Keratinocyte (primary cell): ENCODE results near the gene CNNM1. TPM values are rescaled to one million over a fixed set of nuclear protein-coding genes. Genes with fewer than 3 reads are reported as not detected.

Experiments used
- DNase-seq: peaks from one replicate; pipeline ENCODE4 v3.0.0-alpha.2; 2011; ENCODE audit warnings: low read depth, missing footprints, low spot score
- FAIRE-seq: peaks from 2 replicates; lab custom pipeline; 2011; peaks lifted over from hg19 to GRCh38; lab: Jason Lieb, UNC
- H2AFZ ChIP-seq: 2 replicates; pipeline ENCODE4 v1.6.0; 2012; ENCODE audit warnings: low read length, control low read depth, inconsistent platforms; ENCODE audit not compliant: control insufficient read depth
- H3K27ac ChIP-seq: 2 replicates; pipeline ENCODE4 v1.5.1; 2011; ENCODE audit warnings: low read length; ENCODE audit not compliant: control insufficient read depth, insufficient read depth
- H3K27me3 ChIP-seq: 3 replicates; pipeline ENCODE4 v1.6.0; 2011; ENCODE audit warnings: low read length; ENCODE audit not compliant: control insufficient read depth, insufficient read depth; ENCODE audit errors: extremely low read depth
- H3K36me3 ChIP-seq, 2 experiments: 2 replicates in 1 of 2; 3 replicates in 1 of 2; pipeline ENCODE4 v1.5.1; 2011; ENCODE audit warnings: low read length in 2 of 2, mild to moderate bottlenecking in 1 of 2; ENCODE audit not compliant: control insufficient read depth in 2 of 2, insufficient read depth in 2 of 2; ENCODE audit errors: extremely low read depth in 1 of 2
- H3K4me1 ChIP-seq: 3 replicates; pipeline ENCODE4 v1.5.1; 2011; ENCODE audit warnings: low read length; ENCODE audit not compliant: control insufficient read depth, insufficient read depth; ENCODE audit errors: extremely low read depth
- H3K4me2 ChIP-seq: 3 replicates; pipeline ENCODE4 v1.6.0; 2011; ENCODE audit warnings: low read depth, low read length; ENCODE audit not compliant: control insufficient read depth, insufficient read depth; ENCODE audit errors: extremely low read depth
- H3K4me3 ChIP-seq, 3 experiments: fragments of 200-600 bp in 1 of 3; sonication (generic) in 1 of 3; 2 replicates in 2 of 3; 3 replicates in 1 of 3; pipeline ENCODE4 v1.5.1; 2011 to 2016; ENCODE audit warnings: low read length in 3 of 3, mild to moderate bottlenecking in 3 of 3, control low read depth in 2 of 3, inconsistent platforms in 1 of 3, low read depth in 1 of 3, mixed read lengths in 1 of 3, mixed run types in 1 of 3, moderate library complexity in 1 of 3; ENCODE audit not compliant: control insufficient read depth in 2 of 3, insufficient read depth in 2 of 3; ENCODE audit errors: extremely low read depth in 1 of 3
- H3K79me2 ChIP-seq: 2 replicates; pipeline ENCODE4 v1.6.0; 2012; ENCODE audit warnings: low read length; ENCODE audit not compliant: control insufficient read depth, insufficient read depth
- H3K9ac ChIP-seq: 3 replicates; pipeline ENCODE4 v1.6.0; 2011; ENCODE audit warnings: low read length; ENCODE audit not compliant: control insufficient read depth, insufficient read depth; ENCODE audit errors: extremely low read depth
- H3K9me1 ChIP-seq: 3 replicates; pipeline ENCODE4 v1.6.0; 2011; ENCODE audit warnings: low read length; ENCODE audit not compliant: control insufficient read depth, insufficient read depth; ENCODE audit errors: extremely low read depth
- H3K9me3 ChIP-seq: 2 replicates; pipeline ENCODE4 v1.5.1; 2012; ENCODE audit warnings: low read depth, low read length; ENCODE audit not compliant: control insufficient read depth
- H4K20me1 ChIP-seq: 3 replicates; pipeline ENCODE4 v1.6.0; 2011; ENCODE audit warnings: low read length; ENCODE audit not compliant: control insufficient read depth, insufficient read depth; ENCODE audit errors: extremely low read depth
- CTCF ChIP-seq, 3 experiments: IDR thresholded peaks in 1 of 3; conservative IDR thresholded peaks in 1 of 3; optimal IDR thresholded peaks in 1 of 3; 2 replicates in 2 of 3; 3 replicates in 1 of 3; pipeline versions ENCODE3 to v1.5.1; 2011; ENCODE audit warnings: low read length in 3 of 3, mild to moderate bottlenecking in 3 of 3, moderate library complexity in 2 of 3, control low read depth in 1 of 3, inconsistent platforms in 1 of 3; ENCODE audit not compliant: insufficient read depth in 2 of 3; ENCODE audit errors: extremely low read depth in 1 of 3
- EZH2 ChIP-seq: IDR thresholded peaks from one replicate; pipeline ENCODE4 v1.6.1; 2012; ENCODE audit warnings: inconsistent platforms, mild to moderate bottlenecking, low read length, moderate library complexity
- dilution Hi-C: fragments of 300-500 bp; cut with MboI; formaldehyde crosslinking; loops from one replicate; pipeline ENCODE4 v1.7.0; 2020; ENCODE audit warnings: low sequenced_read_pairs; ENCODE audit not compliant: extremely low pct_ligation_motif_present
- polyA plus RNA-seq, 5 experiments: library from polyadenylated mRNA; depleted of rRNA in 3 of 5; stranded (reverse) in 3 of 5; stranded (forward) in 1 of 5; unstranded in 1 of 5; fragments of >200 nt; gene quantifications; 1 replicate in 1 of 5; 2 replicates in 3 of 5; 3 replicates in 1 of 5; pipeline versions ENCODE4 v1.2.1 to v1.2.3, GENCODE V29; 2011 to 2012; ENCODE audit warnings: missing spikeins in 2 of 5, low read depth in 1 of 5, low replicate concordance in 1 of 5

The CNNM1 gene
- polyA plus RNA-seq, 1 donor (not counting 4 experiments of a cell fraction or from before 2014, with no cell fraction given), result 0.83 TPM

GRCh38 chr10:99339563-99340047 is 10.4 kb downstream of the CNNM1 start:
- FAIRE-seq (no peak), DNase-seq (no peak)
- H3K4me1 ChIP-seq, result no peaks in the 10 kb centered on the region
- no peak overlapping the region for H3K4me3 ChIP-seq
- dilution Hi-C loops, result no loop called here
- H3K36me3 ChIP-seq, result no peaks in the 10 kb centered on the region
- no peak overlapping the region for H3K27ac ChIP-seq
- H3K79me2 ChIP-seq, result no peaks in the 10 kb centered on the region
- H3K9ac ChIP-seq, result no peak overlapping the region
- no peak overlapping the region for H2AFZ ChIP-seq
- no peaks in the 10 kb centered on the region for H3K9me3 ChIP-seq
- no peaks in the 10 kb centered on the region for H4K20me1 ChIP-seq
- H3K9me1 ChIP-seq, result no peaks in the 10 kb centered on the region
- TF ChIP-seq CTCF (optimal IDR thresholded peaks at IDR 0.05 in 1 of 3, IDR thresholded peaks at IDR 0.05 in 1 of 3, conservative IDR thresholded peaks at IDR 0.05 in 1 of 3; ENCODE audit: extremely low read depth in 1 of 3, insufficient read depth in 2 of 3, low read length in 3 of 3) (no peak), EZH2 (no peak)
- H3K27me3 ChIP-seq, result no peaks in the 10 kb centered on the region
- H3K4me2 ChIP-seq, result no peak overlapping the region

- FAIRE-seq, result no peak
- TF ChIP-seq CTCF (optimal IDR thresholded peaks at IDR 0.05 in 1 of 3, IDR thresholded peaks at IDR 0.05 in 1 of 3, conservative IDR thresholded peaks at IDR 0.05 in 1 of 3; ENCODE audit: extremely low read depth in 1 of 3, insufficient read depth in 2 of 3, low read length in 3 of 3), result no peak
- no peak for TF ChIP-seq EZH2
- no peak overlapping the region for H3K9ac ChIP-seq
- no peak overlapping the region for H3K27ac ChIP-seq
- DNase-seq, result no peak
- no peak overlapping the region for H3K4me2 ChIP-seq
- H2AFZ ChIP-seq, result no peak overlapping the region
- no peaks in the 10 kb centered on the region for H3K9me1 ChIP-seq
- no peaks in the 10 kb centered on the region for H3K36me3 ChIP-seq
- no peaks in the 10 kb centered on the region for H4K20me1 ChIP-seq
- H3K79me2 ChIP-seq, result no peaks in the 10 kb centered on the region
- H3K27me3 ChIP-seq, result no peaks in the 10 kb centered on the region
- no peak overlapping the region for H3K4me3 ChIP-seq
- no peaks in the 10 kb centered on the region for H3K4me1 ChIP-seq
- no peaks in the 10 kb centered on the region for H3K9me3 ChIP-seq
- dilution Hi-C loops, result no loop called here
These were observed 11.5 kb downstream of the CNNM1 start for GRCh38 chr10:99340650-99341049.
